Prostate gland (tissue), 2 donors: ENCODE data around the gene ATP6AP1. TPM values are rescaled to one million over a fixed set of nuclear protein-coding genes. Genes with fewer than 3 reads are reported as not detected.
A peak's percentile ranks its signal among the peaks of the same experiment; 100 is the strongest.

Experiments used
- DNase-seq: peaks from one replicate; pipeline ENCODE4 v3.0.0-alpha.2; 2019; ENCODE audit warnings: low spot score
- H3K27ac ChIP-seq, 2 donors: fragments of 200-600 bp; sonication (generic); 2 replicates each; pipeline ENCODE4 v1.5.1; 2017 to 2019
- H3K27me3 ChIP-seq: fragments of 200-600 bp; sonication (generic); replicated peaks from 2 replicates; pipeline ENCODE4 v1.5.1; 2019; ENCODE audit not compliant: insufficient read depth
- H3K36me3 ChIP-seq, 2 donors: fragments of 200-600 bp; sonication (generic); 1 replicate in 1 of 2; 2 replicates in 1 of 2; pipeline versions ENCODE4 v1.5.1 to v1.8.1; 2017 to 2019
- H3K4me1 ChIP-seq: fragments of 200-600 bp; sonication (generic); replicated peaks from 2 replicates; pipeline ENCODE4 v1.5.1; 2019
- H3K4me3 ChIP-seq, 2 donors: fragments of 200-600 bp; sonication (generic); 2 replicates each; pipeline ENCODE4 v1.5.1; 2017 to 2019
- H3K9me3 ChIP-seq: fragments of 200-600 bp; sonication (generic); 2 replicates; pipeline ENCODE4 v1.5.1; 2017
- POLR2A ChIP-seq: fragments of 450-650 bp; IDR thresholded peaks from one replicate; pipeline ENCODE4 v1.6.1; 2016; ENCODE audit warnings: antibody characterized with exemption, mild to moderate bottlenecking
- POLR2AphosphoS5 ChIP-seq: sonication (generic); formaldehyde crosslinking; IDR thresholded peaks from one replicate; pipeline ENCODE4 v1.6.1; 2017; ENCODE audit warnings: antibody characterized with exemption
- WGBS: methylation state at CpG from one replicate; pipeline ENCODE4 v1.1.5; 2018; 5-methylcytosine and 5-hydroxymethylcytosine counted together
- intact Hi-C: fragments of 100-400 bp; cut with DNase I; formaldehyde crosslinking; loops from one replicate; pipeline ENCODE4 v1.14.2; 2022
- total RNA-seq, 2 donors: library from RNA; depleted of rRNA; stranded (reverse); fragments of >200 nt; gene quantifications; one replicate each; pipeline ENCODE4 v1.1.0, GENCODE V29; 2016
- TF ChIP-seq, protein P1 (sequence below), 4 experiments: fragments of 200-600 bp in 2 of 4; fragments of 450-650 bp in 2 of 4; sonication (generic) in 2 of 4; IDR thresholded peaks; 1 replicate in 3 of 4; 2 replicates in 1 of 4; pipeline ENCODE4 v1.5.1; 2016 to 2019; ENCODE audit warnings: antibody characterized with exemption in 4 of 4, mild to moderate bottlenecking in 2 of 4, moderate library complexity in 2 of 4

Gene ATP6AP1
- total RNA-seq, 2 donors from 2014 or later = 110 to 149 TPM

DNA sequence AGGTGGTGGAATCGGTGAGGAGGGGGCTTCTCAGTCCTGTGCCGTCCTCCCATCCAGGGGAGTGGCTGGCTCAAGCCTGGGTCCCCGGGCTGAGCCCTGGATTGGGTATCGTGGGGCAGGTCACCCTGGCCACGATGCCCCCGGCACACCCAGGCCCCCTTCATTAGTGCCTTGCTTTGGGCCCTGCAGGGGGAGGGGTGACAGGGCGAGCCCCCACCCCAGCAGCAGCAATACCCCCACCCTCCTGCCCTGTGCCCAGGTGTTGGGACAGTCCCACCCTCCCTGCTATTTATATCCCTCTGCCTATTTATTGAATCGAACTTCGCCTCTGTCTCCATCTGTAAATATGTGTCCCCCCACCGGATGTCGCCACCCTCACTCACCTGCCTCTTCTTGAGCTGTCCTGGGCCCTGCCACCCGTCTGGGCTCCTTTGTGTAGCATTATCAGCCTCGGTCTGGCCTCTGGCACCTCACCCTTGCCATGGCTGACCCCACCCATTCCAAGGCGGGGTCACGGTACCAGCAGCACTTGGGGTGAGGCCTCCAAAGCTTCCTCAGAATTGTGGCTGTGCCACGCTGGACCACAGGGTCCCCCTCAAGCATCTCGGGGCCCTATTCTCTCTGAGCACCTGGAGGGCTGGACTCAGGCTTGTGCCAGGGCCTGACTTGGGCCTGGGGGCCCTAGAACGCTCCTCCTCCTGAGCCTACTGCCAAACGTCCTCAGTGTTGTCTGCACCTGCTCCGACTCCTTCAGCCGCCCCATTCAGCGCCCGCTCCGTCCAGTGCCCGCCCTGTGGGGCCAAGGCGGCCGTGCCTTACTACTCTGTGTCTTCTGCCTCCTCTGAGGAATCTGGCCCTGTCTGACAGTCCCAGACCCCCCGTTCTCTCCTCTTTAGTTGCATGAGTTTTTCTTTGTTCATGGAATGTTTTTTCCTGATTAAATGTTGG is 44.5 kb downstream of the ATP6AP1 start:
- Histone ChIP-seq H3K27me3 (no peaks in the 10 kb centered on the region), H3K4me3 (no peak overlapping the region), H3K9me3 (no peaks in the 10 kb centered on the region), H3K27ac (no peak overlapping the region), H3K36me3 (no peaks in the 10 kb centered on the region), H3K4me1 (no peaks in the 10 kb centered on the region)
- TF ChIP-seq POLR2AphosphoS5 = no peak
- TF ChIP-seq, protein P1, sequence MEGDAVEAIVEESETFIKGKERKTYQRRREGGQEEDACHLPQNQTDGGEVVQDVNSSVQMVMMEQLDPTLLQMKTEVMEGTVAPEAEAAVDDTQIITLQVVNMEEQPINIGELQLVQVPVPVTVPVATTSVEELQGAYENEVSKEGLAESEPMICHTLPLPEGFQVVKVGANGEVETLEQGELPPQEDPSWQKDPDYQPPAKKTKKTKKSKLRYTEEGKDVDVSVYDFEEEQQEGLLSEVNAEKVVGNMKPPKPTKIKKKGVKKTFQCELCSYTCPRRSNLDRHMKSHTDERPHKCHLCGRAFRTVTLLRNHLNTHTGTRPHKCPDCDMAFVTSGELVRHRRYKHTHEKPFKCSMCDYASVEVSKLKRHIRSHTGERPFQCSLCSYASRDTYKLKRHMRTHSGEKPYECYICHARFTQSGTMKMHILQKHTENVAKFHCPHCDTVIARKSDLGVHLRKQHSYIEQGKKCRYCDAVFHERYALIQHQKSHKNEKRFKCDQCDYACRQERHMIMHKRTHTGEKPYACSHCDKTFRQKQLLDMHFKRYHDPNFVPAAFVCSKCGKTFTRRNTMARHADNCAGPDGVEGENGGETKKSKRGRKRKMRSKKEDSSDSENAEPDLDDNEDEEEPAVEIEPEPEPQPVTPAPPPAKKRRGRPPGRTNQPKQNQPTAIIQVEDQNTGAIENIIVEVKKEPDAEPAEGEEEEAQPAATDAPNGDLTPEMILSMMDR (IDR thresholded peaks at IDR 0.05) = no peak
- no peak for TF ChIP-seq POLR2A
- WGBS = 77% methylated on average over 22 of the region's 28 CpGs
- intact Hi-C loops = no loop called here
- no peak for DNase-seq

DNA sequence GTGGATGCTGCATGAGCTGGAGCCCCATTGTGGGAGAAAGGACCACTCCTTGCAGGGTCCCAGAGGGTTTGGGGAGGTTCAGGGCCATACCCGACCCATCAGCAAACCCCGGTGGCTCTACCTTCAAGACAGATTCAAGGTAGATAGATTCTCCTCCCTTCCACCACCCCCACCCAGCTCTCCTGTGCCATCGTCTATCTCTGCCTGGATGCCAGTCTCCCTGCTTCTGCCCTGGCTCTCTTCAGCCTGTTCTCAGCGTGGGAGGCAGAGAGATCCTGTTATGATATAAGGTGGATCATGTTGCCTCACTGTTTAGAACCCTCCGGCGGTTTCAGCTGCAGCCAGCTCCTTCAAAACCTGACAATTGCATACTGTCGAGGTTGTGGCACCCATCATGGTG is 45.2 kb downstream of the ATP6AP1 start:
- Histone ChIP-seq H3K4me1 (no peaks in the 10 kb centered on the region), H3K4me3 (no peak overlapping the region), H3K36me3 (no peaks in the 10 kb centered on the region), H3K27me3 (no peaks in the 10 kb centered on the region), H3K9me3 (no peaks in the 10 kb centered on the region), H3K27ac (no peak overlapping the region)
- WGBS = 61% methylated on average over 2 of the region's 7 CpGs
- DNase-seq = no peak
- intact Hi-C loops = no loop called here
- no peak for TF ChIP-seq POLR2A
- TF ChIP-seq, protein P1 (IDR thresholded peaks at IDR 0.05) = no peak
- no peak for TF ChIP-seq POLR2AphosphoS5

DNA sequence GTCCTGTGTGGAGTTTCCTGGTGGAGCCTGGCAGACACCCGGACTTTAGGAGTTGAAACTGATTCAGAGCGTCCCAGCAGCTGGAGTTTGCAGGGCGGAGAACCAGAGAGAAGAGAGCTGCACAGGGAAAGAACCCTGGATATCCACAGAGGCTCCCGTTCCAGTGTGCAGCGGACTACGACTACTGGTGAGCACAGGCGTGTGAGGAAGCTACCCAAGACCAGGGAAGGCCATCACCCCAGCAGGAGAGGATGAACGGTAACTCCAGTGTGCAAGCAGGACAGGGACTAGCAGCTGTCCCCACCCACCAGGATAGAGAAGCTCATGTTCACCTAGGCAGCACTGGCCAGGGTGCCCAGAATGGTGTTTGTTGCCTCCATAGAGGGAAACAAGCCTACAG is 48.3 kb downstream of the ATP6AP1 start:
- no peaks in the 10 kb centered on the region for H3K4me1 ChIP-seq
- TF ChIP-seq POLR2AphosphoS5 (no peak), POLR2A (no peak)
- TF ChIP-seq, protein P1 (IDR thresholded peaks at IDR 0.05) = no peak
- H3K27ac ChIP-seq = no peak overlapping the region
- intact Hi-C loops = no loop called here
- H3K36me3 ChIP-seq = no peaks in the 10 kb centered on the region
- WGBS = 87% methylated on average over 8 of the region's 8 CpGs
- H3K27me3 ChIP-seq = no peaks in the 10 kb centered on the region
- no peak for DNase-seq
- H3K4me3 ChIP-seq = no peak overlapping the region
- no peaks in the 10 kb centered on the region for H3K9me3 ChIP-seq

DNA sequence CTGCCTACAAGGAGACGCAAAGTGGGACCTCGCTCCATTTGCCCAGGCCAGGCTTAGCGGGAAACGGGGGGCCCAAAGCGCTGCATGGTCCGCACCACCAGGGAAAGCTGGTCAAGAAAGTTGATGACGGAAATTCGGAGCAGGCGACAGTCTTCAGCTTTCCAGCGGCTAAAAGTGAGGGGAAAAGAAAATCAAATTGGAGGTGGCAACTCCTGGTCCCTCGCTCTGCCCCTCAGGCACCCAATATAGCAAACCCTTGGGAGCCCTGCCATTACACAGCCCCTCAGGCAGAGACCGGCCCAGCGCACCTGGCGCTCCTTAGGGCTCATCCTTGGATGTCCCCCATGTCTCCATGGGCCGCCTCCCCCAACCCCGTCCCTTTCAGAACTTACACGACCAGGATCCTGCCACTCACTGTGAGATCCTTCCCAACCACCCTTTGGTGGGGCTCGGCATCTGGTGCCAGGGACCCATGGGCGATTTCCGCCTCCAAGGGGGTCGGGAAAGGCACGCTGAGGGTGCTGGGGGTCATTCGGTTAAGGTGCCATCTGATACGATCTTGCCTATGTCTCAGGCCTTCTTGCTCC is 49.5 kb downstream of the ATP6AP1 start:
- Histone ChIP-seq H3K27me3 (no peaks in the 10 kb centered on the region), H3K36me3 (no peaks in the 10 kb centered on the region), H3K4me1 (no peaks in the 10 kb centered on the region), H3K27ac (peak overlapping the region; percentile 72 to 73), H3K9me3 (no peaks in the 10 kb centered on the region), H3K4me3 (peak overlapping the region; percentile 41 to 43)
- intact Hi-C loops = no loop called here
- 52% methylated on average over 24 of the region's 24 CpGs for WGBS
- TF ChIP-seq, protein P1 (IDR thresholded peaks at IDR 0.05) = no peak
- TF ChIP-seq POLR2A = no peak
- DNase-seq = no peak
